Endothelial cell of umbilical vein (primary cell): ENCODE measurements around the gene IBSP.

Experiments used
- CTCF ChIP-seq, 2 donors: IDR thresholded peaks; 1 replicate in 1 of 2; 2 replicates in 1 of 2; pipeline ENCODE4 v1.5.1; 2011; ENCODE audit warnings: low read length in 2 of 2, mild to moderate bottlenecking in 2 of 2, moderate library complexity in 2 of 2, control low read depth in 1 of 2, inconsistent platforms in 1 of 2, low read depth in 1 of 2; ENCODE audit not compliant: insufficient read depth in 1 of 2; ENCODE audit errors: extremely low read depth in 1 of 2
- POLR2A ChIP-seq: IDR thresholded peaks from 2 replicates; pipeline ENCODE4 v1.6.1; 2012; ENCODE audit warnings: low read depth, mild to moderate bottlenecking, control low read depth, low read length

DNA sequence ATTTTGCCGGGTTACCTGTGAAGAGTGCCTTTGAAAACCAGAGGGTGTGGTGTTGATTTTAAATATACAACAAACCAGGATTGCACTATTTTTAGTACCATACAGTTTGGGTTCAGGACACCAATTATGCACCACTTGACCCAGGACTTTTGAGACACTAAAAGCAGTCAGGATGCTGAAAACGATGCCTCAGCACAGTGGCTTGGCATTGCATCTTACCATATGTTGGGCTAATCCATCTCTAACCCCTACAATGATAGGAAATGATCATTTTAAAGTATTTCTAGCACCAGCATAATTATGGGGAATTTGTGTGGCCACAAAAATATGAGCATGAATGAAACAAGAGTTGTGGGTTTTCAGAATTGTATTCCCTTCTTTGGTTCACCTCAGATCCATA lies 4.1 kb downstream of the IBSP start:
- TF ChIP-seq CTCF (IDR thresholded peaks at IDR 0.05; ENCODE audit: extremely low read depth in 1 of 2, insufficient read depth in 1 of 2, low read depth in 1 of 2, low read length in 2 of 2): no peak
- no peak for TF ChIP-seq POLR2A
